ENCODE results near the gene CIDEA. TPM values are rescaled to one million over a fixed set of nuclear protein-coding genes. Genes with fewer than 3 reads are reported as not detected.
A peak's percentile ranks its signal among the peaks of the same experiment; 100 is the strongest.

Gene CIDEA
- total RNA-seq, 1 experiment from 2014 or later: 0.50 TPM

- CTCF ChIA-PET: interaction anchor here (0.9 to 3.5 kb wide), 4 partner anchors 10 to 46 kb away, joined by 3 to 35 read pairs (median 7); no protein-coding TSS in a partner anchor
Observed at GRCh38 chr18:12318334-12318697, 64.2 kb downstream of the CIDEA start.

GRCh38 chr18:12318857-12319256, 64.7 kb downstream of the CIDEA start:
- H3K27ac Mint-ChIP-seq: no peak overlapping the region
- no peak for ATAC-seq
- CTCF ChIA-PET: interaction anchor here (1.1 to 3.5 kb wide), 4 partner anchors 9 to 47 kb away, joined by 3 to 35 read pairs (median 8); no protein-coding TSS in a partner anchor
- peaks cover 4% of the 10 kb centered on the region for H3K4me1 Mint-ChIP-seq
- DNase-seq (ENCODE audit: low spot score): no peak
- H3K27me3 Mint-ChIP-seq (ENCODE audit: low read depth): no peaks in the 10 kb centered on the region
- H3K9me3 Mint-ChIP-seq: no peaks in the 10 kb centered on the region
- no peak overlapping the region for H3K4me3 Mint-ChIP-seq
- H3K36me3 Mint-ChIP-seq: peaks cover 51% of the 10 kb centered on the region
- TF ChIP-seq TEAD4 (CRISPR knock-in tag; IDR thresholded peaks at IDR 0.05): no peak
- no peak for TF ChIP-seq ZNF396 (CRISPR knock-in tag; IDR thresholded peaks at IDR 0.05; ENCODE audit: borderline replicate concordance)
- TF ChIP-seq ZNF263 (CRISPR knock-in tag; IDR thresholded peaks at IDR 0.05; ENCODE audit: low read depth): no peak
- no peak for TF ChIP-seq ERG (CRISPR knock-in tag; IDR thresholded peaks at IDR 0.05)
- TF ChIP-seq E2F5 (CRISPR knock-in tag; IDR thresholded peaks at IDR 0.05): no peak
- no peak for TF ChIP-seq STAT6 (CRISPR knock-in tag; conservative IDR thresholded peaks at IDR 0.05; ENCODE audit: low read depth)
- TF ChIP-seq ZNF512 (CRISPR knock-in tag; IDR thresholded peaks at IDR 0.05; ENCODE audit: borderline replicate concordance): no peak
- TF ChIP-seq ZNF219 (CRISPR knock-in tag; IDR thresholded peaks at IDR 0.05; ENCODE audit: borderline replicate concordance): no peak
- no peak for TF ChIP-seq FOXP1 (CRISPR knock-in tag; IDR thresholded peaks at IDR 0.05; ENCODE audit: borderline replicate concordance)
- no peak for TF ChIP-seq IRF1 (CRISPR knock-in tag; IDR thresholded peaks at IDR 0.05)
- no peak for TF ChIP-seq E2F1 (CRISPR knock-in tag; IDR thresholded peaks at IDR 0.05)
- TF ChIP-seq GTF2I (CRISPR knock-in tag; conservative IDR thresholded peaks at IDR 0.05): no peak
- no peak for TF ChIP-seq JAZF1 (CRISPR knock-in tag; IDR thresholded peaks at IDR 0.05)
- no peak for TF ChIP-seq ETV6 (CRISPR knock-in tag; IDR thresholded peaks at IDR 0.05)
- no peak for TF ChIP-seq ZNF317 (CRISPR knock-in tag; IDR thresholded peaks at IDR 0.05; ENCODE audit: borderline replicate concordance, low read depth)
- TF ChIP-seq TCF7 (CRISPR knock-in tag; IDR thresholded peaks at IDR 0.05; ENCODE audit: low read depth): no peak
- no peak for TF ChIP-seq RORB (CRISPR knock-in tag; IDR thresholded peaks at IDR 0.05)
- POLR2A ChIA-PET: interaction anchor here (1.2 kb wide), 1 partner anchor 59 kb away, joined by 5 read pairs; no protein-coding TSS in a partner anchor

More at GRCh38 chr18:12318334-12318697, 64.2 kb downstream of the CIDEA start:
- Mint-ChIP-seq H3K4me3 (no peak overlapping the region), H3K27ac (peak overlapping the region; percentile 76), H3K4me1 (peaks cover 10% of the 10 kb centered on the region), H3K9me3 (no peaks in the 10 kb centered on the region), H3K27me3 (ENCODE audit: low read depth) (no peaks in the 10 kb centered on the region), H3K36me3 (peaks cover 51% of the 10 kb centered on the region)
- peak; percentile 52; the same call in 1 of the 2 replicates for ATAC-seq
- POLR2A ChIA-PET: interaction anchor here (1.2 kb wide), 1 partner anchor 59 kb away, joined by 5 read pairs; no protein-coding TSS in a partner anchor
- no peak for DNase-seq (ENCODE audit: low spot score)
- no peak for TF ChIP-seq FOXK1 (CRISPR knock-in tag; IDR thresholded peaks at IDR 0.05)
- no peak for TF ChIP-seq MAX (CRISPR knock-in tag; IDR thresholded peaks at IDR 0.05)
- TF ChIP-seq FOXP1 (CRISPR knock-in tag; IDR thresholded peaks at IDR 0.05; ENCODE audit: borderline replicate concordance): no peak
